ENCODE data around the gene NKPD1. TPM values are rescaled to one million over a fixed set of nuclear protein-coding genes. Genes with fewer than 3 reads are reported as not detected.

The NKPD1 gene
- total and polyA plus RNA-seq, 10 of the 15 experiments (the other 5 are each of a cell fraction or from before 2014, with no cell fraction given), result 0.05 to 0.18 (median 0.06) TPM; not detected in 7

DNA sequence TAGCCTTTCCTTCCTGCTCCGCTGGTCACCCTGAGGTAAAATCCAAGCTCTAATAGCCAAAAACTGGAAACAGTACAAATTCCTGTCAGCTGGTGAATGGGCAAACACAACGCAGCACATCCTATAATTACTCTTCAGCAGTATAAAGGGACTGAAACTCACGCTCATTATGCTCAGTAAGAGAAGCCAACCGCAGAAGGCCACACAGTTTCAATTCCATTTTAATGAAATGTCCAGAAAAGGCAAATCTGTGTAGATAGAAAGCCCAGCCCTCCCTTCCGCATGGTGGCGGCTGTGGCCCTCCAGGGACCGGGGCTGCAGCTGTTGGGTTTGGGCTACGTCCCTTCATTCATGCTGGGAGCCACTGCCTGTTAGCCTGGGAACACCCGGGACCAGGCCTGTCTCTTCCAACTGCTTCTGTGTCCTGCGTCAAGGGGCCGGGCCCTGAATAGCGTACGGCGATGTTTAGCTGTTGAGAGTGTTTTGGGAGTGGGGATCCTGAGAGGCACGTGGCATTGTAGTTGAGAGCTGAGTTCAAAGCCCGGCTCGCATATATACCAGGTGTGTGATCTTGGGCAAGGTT lies 23.5 kb downstream of the NKPD1 start (continued):
- TF ChIP-seq CHD2 (IDR thresholded peaks at IDR 0.05; ENCODE audit: borderline replicate concordance, low read depth, low read length) (no peak), CREM (IDR thresholded peaks at IDR 0.05; ENCODE audit: low read depth) (peak; percentile 34; the same call in 1 of the 2 replicates), NR2F1 (conservative IDR thresholded peaks at IDR 0.05) (peak; percentile 35; the same call in 1 of the 2 replicates), SP1 (IDR thresholded peaks at IDR 0.05; ENCODE audit: low read depth, low read length) (peak; percentile 32), MEF2B (IDR thresholded peaks at IDR 0.05; ENCODE audit: partially characterized antibody, poor library complexity, severe bottlenecking) (peak; percentile 95), IKZF2 (IDR thresholded peaks at IDR 0.05) (peak; percentile 95 to 96), MXI1 (IDR thresholded peaks at IDR 0.05; ENCODE audit: low read depth, low read length) (peak; percentile 61; the same call in 1 of the 2 replicates), SUZ12 (IDR thresholded peaks at IDR 0.05; ENCODE audit: unreplicated experiment) (no peak), DPF2 (IDR thresholded peaks at IDR 0.05) (peak; percentile 74), RCOR1 (conservative IDR thresholded peaks at IDR 0.05; ENCODE audit: low read depth, low read length) (0 out of 2 replicates have a peak, but pooled peaks have one; percentile 53), TCF12 (IDR thresholded peaks at IDR 0.05; ENCODE audit: low read depth, low read length) (peak; percentile 91; the same call in 1 of the 2 replicates), EP300 (IDR thresholded peaks at IDR 0.05; ENCODE audit: borderline replicate concordance in 1 of 2, control insufficient read depth in 1 of 2, low read depth in 2 of 2, low read length in 2 of 2) (peak in 1 of 2 experiments; percentile 81; a peak in 2 of 4 replicates), NFIC (IDR thresholded peaks at IDR 0.05; ENCODE audit: low read depth, low read length) (peak; percentile 64; the same call in 1 of the 2 replicates), ASH2L (IDR thresholded peaks at IDR 0.05; ENCODE audit: borderline replicate concordance, low read depth) (no peak), MYC (IDR thresholded peaks at IDR 0.05; ENCODE audit: insufficient read depth, insufficient read length, insufficient replicate concordance, low read length, severe bottlenecking) (peak; percentile 77), SPI1 (IDR thresholded peaks at IDR 0.05; ENCODE audit: borderline replicate concordance, insufficient read depth, low read depth, low read length) (peak; percentile 61), IKZF1 (conservative IDR thresholded peaks at IDR 0.05) (peak; percentile 93), PAX8 (IDR thresholded peaks at IDR 0.05) (no peak), RUNX3 (IDR thresholded peaks at IDR 0.05; ENCODE audit: low read length) (peak; percentile 96)
- TF ChIP-seq, protein P1, sequence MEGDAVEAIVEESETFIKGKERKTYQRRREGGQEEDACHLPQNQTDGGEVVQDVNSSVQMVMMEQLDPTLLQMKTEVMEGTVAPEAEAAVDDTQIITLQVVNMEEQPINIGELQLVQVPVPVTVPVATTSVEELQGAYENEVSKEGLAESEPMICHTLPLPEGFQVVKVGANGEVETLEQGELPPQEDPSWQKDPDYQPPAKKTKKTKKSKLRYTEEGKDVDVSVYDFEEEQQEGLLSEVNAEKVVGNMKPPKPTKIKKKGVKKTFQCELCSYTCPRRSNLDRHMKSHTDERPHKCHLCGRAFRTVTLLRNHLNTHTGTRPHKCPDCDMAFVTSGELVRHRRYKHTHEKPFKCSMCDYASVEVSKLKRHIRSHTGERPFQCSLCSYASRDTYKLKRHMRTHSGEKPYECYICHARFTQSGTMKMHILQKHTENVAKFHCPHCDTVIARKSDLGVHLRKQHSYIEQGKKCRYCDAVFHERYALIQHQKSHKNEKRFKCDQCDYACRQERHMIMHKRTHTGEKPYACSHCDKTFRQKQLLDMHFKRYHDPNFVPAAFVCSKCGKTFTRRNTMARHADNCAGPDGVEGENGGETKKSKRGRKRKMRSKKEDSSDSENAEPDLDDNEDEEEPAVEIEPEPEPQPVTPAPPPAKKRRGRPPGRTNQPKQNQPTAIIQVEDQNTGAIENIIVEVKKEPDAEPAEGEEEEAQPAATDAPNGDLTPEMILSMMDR (IDR thresholded peaks at IDR 0.05 in 2 of 3, conservative IDR thresholded peaks at IDR 0.05 in 1 of 3; ENCODE audit: control insufficient read depth in 2 of 3, extremely low read depth in 1 of 3, insufficient read depth in 1 of 3, low read depth in 3 of 3, low read length in 3 of 3), result peak in 2 of 3 experiments; percentile 14 to 29; a peak in 2 of 6 replicates
- TF ChIP-seq, protein P2, sequence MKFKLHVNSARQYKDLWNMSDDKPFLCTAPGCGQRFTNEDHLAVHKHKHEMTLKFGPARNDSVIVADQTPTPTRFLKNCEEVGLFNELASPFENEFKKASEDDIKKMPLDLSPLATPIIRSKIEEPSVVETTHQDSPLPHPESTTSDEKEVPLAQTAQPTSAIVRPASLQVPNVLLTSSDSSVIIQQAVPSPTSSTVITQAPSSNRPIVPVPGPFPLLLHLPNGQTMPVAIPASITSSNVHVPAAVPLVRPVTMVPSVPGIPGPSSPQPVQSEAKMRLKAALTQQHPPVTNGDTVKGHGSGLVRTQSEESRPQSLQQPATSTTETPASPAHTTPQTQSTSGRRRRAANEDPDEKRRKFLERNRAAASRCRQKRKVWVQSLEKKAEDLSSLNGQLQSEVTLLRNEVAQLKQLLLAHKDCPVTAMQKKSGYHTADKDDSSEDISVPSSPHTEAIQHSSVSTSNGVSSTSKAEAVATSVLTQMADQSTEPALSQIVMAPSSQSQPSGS (IDR thresholded peaks at IDR 0.05; ENCODE audit: low read length), result no peak
- TF ChIP-seq, protein P3, sequence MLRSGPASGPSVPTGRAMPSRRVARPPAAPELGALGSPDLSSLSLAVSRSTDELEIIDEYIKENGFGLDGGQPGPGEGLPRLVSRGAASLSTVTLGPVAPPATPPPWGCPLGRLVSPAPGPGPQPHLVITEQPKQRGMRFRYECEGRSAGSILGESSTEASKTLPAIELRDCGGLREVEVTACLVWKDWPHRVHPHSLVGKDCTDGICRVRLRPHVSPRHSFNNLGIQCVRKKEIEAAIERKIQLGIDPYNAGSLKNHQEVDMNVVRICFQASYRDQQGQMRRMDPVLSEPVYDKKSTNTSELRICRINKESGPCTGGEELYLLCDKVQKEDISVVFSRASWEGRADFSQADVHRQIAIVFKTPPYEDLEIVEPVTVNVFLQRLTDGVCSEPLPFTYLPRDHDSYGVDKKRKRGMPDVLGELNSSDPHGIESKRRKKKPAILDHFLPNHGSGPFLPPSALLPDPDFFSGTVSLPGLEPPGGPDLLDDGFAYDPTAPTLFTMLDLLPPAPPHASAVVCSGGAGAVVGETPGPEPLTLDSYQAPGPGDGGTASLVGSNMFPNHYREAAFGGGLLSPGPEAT (IDR thresholded peaks at IDR 0.05; ENCODE audit: low read depth), result peak; percentile 85
- TF ChIP-seq, protein P4, sequence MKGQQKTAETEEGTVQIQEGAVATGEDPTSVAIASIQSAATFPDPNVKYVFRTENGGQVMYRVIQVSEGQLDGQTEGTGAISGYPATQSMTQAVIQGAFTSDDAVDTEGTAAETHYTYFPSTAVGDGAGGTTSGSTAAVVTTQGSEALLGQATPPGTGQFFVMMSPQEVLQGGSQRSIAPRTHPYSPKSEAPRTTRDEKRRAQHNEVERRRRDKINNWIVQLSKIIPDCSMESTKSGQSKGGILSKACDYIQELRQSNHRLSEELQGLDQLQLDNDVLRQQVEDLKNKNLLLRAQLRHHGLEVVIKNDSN (IDR thresholded peaks at IDR 0.05; ENCODE audit: borderline replicate concordance, extremely low read length, insufficient read depth, low read depth, low read length), result peak; percentile 15
